Measurements from ENCODE around the gene PRDM16.

Gene PRDM16

GRCh38 chr1:3409366-3410141 is 340.6 kb downstream of the PRDM16 start:
- no peak for DNase-seq

- DNase-seq: no peak
Measured at GRCh38 chr1:3410142-3410925, 341.3 kb downstream of the PRDM16 start.

- DNase-seq: no peak
Measured at GRCh38 chr1:3411806-3412205, 342.8 kb downstream of the PRDM16 start.

GRCh38 chr1:3412376-3412775 is 343.4 kb downstream of the PRDM16 start:
- no peak for DNase-seq

- no peak for DNase-seq
Measured at GRCh38 chr1:3413975-3414710, 345.1 kb downstream of the PRDM16 start.

DNA sequence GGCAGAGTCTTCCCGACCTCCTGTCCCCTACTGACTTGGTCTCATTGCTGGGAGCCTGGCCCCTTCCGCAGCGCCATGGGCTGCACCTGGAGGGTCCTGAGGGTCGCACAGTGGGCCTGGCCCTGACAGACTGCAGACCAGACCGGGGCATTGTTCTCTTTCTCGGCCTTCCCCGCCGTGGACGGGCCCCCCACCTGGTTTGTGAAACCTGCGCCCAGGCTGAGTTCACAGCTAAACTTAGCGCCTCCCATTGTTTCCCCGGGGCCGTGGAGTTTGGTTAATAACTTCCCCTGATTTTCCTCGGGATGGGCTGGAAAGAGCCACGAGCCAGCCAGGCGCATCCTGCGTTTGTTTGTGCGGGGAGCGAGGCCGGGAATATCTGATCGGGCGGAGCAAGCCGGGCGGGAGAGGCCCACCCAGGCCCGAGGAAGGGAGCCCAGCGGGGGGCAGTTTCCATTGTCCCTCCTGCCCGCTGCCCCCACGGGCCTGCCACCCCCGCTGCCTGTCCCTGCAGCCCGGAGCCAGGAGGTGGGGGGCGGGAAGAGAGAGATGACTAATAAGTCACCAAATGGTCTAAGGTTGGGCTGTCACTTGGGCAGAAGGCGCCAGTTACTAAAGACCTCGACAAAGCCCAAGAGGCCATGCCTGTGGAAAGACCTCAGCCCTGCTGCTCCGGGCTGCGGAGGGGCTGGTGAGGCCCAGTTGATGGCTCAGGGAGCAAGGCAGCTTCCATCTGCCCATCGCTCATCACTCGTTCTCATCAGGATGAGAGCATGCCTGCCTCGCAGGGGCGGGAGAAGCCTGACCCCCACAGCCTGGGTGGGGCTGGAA is 346.5 kb downstream of the PRDM16 start:
- DNase-seq: no peak

DNA sequence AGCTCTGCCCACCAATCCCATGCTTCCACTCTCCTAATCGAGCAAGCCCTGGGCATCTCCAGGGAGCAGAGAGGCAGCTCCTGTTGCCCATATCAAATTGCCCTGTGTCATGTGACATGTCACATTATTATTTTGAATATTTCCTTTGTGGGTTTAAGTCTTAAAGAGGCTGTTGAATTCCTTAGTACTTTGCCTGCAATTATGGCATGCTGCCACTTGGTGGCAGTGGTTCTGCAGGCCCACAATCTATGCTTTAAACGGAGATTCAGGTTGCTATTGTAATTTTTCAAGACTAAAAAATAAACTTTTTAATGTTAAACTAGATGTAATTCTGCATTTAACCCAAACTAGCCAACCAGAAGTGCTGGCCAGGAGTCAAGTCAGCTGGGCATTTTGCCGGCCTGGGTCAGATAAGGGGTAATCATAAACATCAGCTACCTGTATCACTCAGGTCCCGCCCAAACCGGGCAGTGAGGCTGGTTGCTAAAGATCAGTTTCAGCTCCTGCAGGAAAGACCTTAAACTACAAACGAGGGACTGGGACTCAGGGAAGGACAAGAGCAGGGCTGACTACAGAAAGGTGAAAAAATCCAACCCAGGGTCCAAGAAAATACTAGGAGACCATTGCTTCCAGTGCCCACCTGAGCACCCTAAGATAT is 348.2 kb downstream of the PRDM16 start:
- DNase-seq: no peak

GRCh38 chr1:3417934-3418333 is 348.9 kb downstream of the PRDM16 start:
- no peak for DNase-seq

DNA sequence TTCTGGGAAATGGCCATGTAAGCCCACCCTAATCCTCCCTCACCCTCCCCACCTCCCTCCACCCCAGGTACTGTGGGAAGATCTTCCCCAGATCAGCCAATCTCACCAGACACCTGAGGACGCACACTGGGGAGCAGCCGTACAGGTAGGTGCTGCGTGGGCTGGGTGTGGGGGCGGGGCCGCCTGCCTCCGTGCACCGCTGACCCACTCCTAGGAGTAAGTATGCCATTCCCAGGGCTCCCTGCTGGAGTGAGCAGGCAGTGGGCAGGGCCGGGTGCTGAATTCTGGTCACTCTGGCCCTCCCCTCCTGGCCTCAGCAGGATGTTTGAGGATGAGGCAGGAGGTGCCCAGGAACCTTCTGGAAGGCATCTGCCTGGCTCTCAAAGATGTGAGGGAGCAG is 349.6 kb downstream of the PRDM16 start:
- DNase-seq: no peak

DNA sequence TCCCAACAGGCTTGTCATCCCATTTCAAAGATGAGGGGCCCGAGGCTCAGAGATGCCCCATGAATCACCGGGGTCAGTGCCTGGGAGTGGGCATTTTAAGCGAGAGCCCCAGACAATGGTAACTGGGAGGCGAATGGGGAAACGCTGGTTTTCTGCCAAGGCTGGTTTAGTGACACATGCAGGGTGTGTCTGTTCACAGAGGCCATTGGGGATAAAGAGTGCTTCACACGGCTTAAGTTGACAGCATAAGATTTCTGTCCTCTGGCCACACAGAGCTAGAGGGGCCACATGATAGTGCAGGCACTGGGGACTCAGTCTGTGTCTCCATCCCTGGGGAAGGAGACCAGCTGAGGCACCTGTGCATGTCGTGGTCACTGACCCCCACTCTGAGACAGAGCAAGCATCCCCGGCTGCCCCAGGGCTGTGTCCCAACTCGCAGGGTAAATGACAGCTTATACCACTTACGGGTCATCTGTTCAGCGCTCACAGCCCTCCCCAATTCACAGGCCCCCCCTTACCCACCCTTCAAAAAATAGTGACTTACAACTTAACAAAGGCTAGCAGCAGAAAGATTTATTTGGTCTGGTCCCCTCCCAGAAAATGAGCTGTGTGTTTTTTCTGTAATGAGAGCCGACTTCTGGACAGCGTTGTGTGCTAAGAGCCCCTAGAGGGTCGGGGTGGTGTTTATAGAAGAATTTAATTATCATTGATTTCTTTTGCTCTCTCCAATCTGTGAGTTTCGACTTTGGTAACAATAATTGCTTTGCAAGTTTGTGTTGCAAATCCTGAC is 350.6 kb downstream of the PRDM16 start:
- no peak for DNase-seq

DNA sequence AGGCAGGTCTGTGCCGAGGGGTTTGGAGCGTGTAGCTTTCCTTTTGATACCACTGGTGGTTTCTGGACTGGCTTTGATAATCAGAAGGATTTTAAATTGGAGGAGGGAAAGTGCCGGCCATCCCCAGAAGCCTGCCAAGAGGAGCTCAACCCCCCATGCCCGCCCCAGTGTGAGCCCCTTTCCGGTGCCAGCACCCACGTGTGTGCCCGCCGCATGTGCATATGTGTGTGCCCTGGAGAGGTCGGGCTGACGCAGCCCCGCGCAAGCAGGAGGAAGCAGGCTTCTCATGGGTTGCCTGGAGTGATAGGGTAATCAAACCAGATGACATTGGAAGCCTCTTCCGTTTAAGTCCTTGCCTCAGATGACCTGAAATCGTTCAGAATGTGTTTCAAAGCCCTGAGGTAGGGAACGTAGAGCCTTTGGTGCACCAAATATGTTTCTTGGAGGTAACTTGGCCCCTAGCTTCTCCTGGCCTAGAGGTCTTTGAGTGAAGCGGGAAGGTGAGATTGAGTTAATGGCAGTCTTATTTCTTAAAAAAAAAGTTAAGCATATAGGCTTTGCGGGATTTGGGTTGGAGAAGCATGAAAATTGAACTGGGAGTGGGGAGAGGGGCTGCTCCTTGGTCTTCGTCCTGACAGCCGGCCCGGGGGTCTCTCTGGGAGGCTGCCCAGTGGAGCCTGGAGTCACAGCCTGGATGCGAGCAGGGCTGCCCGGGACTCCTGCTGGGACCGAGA is 351.4 kb downstream of the PRDM16 start:
- DNase-seq: no peak

DNA sequence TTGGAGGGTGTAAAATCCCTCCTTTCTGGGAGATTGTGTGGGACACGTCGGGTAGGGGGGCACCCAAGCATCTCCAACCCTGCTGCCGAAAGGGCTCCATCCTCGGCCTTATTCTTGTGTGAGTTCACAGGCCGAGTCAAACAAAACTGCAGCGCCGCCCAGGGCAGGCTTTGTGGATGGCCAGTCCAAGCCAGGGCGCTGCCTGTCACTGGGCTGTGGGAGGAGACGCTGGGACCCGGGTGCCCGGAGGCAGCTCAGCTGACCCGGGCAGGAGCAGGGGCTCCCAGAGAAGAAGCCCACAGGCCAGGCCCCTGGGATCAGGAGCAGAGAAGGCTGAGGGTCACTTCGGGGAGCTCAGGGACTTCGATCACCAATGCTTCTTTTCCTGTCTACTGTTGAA is 353.6 kb downstream of the PRDM16 start:
- no peak for DNase-seq

- no peak for DNase-seq
Measured at GRCh38 chr1:3423245-3423829, 354.3 kb downstream of the PRDM16 start.

GRCh38 chr1:3423896-3424611 is 355.1 kb downstream of the PRDM16 start:
- DNase-seq: no peak

DNA sequence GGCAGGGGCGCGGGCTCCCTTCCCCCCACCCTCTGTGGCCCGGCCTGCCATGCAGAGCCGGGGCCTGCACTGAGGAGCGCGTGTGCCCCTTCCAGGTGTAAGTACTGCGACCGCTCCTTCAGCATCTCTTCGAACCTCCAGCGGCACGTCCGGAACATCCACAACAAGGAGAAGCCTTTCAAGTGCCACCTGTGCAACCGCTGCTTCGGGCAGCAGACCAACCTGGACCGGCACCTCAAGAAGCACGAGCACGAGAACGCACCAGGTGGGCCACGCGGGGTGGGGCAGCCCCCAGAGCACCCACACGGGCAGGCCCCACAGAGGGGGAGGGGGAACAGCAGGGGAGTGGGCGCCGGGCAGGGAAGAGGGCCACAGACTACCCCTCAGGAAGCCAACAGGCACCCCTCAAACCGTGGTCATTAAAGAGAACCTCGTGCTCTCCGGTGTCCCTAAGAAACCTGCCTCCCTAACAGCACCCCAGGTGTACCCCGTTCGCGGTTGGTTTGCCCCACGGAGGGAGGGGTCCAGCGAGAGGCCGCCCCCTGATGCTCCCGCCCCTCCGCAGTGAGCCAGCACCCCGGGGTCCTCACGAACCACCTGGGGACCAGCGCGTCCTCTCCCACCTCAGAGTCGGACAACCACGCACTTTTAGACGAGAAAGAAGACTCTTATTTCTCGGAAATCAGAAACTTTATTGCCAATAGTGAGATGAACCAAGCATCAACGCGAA is 356.6 kb downstream of the PRDM16 start:
- DNase-seq: no peak

GRCh38 chr1:3426956-3427535 is 358.0 kb downstream of the PRDM16 start:
- no peak for DNase-seq

DNA sequence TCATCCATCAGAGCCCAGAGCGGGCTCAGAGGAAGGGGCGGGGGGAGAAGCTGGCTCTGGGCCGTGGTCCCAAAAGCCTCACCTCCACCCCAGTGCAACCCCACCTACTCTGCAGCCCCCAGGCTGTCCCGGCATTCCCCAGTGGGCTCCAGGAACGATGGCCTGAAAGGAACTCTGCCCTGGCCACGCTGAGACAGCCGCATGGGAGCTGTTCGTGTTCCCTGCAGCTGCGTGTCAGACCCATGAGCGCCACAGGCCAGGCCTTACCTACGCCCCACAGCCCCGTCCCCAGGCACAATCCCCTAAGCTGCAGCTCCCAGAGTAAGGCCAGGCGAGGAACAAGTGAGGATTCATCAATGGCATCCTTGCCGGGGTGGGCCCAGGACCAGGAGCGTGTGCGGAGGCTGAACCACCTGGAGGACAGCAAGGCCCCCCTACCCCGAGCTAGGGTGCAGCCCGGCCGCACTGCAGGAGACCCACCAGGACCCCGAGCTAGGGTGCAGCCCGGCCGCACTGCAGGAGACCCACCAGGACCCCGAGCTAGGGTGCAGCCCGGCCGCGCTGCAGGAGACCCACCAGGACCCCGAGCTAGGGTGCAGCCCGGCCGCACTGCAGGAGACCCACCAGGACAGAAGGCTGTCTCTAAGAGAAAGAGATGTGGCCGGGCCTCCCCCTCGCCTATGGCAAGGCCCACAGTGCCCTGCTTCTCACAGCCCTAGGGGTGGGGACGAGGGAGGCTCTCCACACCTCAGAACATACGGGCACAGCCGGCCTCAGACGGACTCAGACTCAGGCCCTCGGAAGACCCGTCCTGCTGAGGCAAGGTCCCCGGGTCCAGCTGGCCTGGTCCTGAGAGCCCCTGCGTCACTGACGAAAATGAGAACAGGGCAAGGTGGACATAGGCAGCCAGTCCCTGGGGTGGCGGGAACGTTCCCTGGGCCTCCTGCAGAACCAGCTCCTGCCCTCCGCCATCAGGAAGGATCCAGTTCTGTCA is 359.0 kb downstream of the PRDM16 start:
- DNase-seq: no peak
